NCI-H510A (cell line): ENCODE measurements around the gene HSD11B1.

Experiments used
- DNase-seq: peaks from one replicate; lab custom pipeline; 2025; lab: John Stamatoyannopoulos, UW

Gene HSD11B1

DNA sequence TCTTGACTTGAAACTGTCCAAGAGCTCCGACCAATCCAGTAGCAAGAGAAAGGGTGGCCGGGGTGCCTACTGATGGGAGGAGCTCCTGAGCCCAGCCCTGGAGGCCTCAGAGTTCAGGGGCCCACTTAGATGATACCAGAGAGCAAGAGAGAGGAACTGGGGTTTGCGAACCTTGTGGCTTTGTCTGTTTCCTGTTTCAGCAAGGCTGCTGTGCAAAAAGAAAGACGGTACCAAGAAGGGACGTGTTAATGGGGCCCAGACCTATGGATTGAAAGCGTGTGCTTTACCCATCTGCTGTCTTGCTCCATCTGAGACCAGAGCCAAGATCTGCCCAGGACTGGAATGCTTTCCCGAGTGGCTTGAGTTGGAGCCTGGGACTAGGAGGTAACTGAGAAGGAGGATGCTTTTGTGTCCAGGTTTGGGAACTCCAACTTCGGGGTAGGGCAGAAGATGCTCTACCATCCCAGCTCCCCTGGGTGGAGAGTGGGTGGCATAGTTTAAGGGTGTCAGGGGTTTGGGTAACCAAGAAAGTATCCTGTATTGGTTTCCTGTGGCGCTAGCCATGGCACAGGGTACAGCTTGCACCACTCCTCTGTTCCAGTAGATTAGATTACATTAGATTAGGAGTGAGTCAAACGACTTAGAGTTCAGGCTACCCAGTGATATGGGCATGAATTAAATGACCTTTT is 51.4 kb downstream of the HSD11B1 start, which contains the start of gene TRAF3IP3:
Gene TRAF3IP3, plus strand, starts transcription at position 128 of the 689 bp plus-strand sequence. CDS start 3,987 bp downstream, outside the sequence.
- DNase-seq, result no peak

DNA sequence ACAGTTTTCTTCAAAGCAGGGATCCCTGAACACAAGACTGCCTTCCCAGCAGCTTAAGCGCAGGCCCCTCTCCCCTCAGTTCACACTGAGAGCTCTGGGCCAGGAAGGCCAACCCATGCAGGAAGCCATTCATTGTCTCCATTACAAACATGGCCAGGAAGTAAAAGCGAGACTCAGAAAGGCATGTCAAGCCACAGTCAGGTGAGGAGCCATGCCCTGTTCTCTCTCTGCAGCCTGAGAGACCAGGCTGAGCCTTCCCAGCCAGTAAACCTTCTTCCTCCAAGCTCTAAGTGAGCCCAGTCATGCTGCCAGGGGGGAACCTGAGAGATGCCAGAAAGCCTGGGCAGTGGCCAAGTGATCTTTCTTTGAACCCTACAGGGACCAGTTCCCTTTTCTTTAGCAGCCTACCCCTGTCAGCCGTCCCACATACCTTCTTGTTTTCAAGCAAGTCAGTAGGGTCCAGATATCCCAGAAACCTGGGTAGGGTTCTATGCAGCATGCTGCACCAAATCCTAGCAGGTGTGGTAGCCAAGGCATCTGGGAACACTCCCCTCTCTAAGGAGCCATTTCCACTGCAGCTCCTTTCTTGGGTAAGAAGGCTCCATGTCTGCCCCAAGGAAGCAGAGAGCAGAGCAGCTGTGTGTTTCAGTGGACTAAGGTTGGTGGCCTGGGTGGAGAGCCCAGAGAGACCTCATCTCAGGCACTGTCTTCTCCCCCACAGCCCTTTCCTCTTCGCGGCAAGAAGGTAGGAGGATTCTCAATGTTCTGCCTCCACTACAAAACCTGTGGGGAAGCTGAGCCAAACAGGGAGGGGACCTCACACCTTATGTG is 52.2 kb downstream of the HSD11B1 start:
- no peak for DNase-seq

DNA sequence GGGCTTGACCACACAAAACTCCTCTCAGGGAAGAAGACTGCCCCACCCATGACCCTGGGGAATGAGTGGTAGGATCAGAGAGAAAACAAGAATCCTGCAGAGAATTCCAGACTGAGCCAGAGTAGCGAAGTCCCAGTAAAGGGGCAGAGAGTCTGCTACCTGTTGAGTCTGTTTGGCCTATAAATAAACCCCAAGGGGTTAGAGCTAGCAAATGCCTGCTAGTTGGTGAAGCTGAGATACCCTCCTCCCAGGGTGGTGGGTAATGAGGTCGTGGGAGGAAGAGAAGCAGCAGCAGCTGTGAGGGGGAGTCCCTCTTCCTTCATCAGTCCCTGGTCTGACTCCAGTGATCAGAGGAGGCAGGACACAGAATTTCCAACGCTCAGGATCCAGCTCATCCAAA is 53.8 kb downstream of the HSD11B1 start:
- no peak for DNase-seq

GRCh38 chr1:209759829-209760359 is 55.2 kb downstream of the HSD11B1 start:
- DNase-seq, result no peak

DNA sequence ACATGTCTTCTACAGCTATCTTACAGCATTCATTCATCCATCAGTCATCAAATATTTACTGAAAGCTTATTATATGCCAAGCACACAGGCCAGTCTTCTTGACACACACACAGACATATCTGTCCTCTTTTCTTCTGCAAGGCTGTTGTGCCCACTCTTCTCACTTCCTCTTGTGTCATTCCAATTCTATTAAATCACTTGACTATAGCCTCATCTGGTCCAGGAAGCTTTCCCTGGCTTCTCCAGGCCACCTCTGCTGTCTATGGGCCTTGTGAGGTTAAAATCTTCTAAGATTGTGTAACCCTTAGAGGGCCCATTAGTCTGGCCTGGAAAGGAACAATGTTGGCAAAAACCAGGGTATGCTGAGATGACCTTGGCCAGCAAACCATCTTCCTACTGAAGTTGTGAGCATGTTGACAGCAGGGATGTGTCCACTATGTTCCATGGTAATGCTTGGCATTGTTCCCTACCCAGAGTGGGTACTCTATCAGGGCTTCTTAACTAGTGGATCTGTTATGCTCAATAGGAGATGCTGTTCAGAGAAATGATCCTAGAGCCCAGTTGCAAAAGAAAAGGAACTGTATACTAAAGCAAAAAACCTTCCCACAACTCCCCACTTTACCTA is 56.5 kb downstream of the HSD11B1 start:
- no peak for DNase-seq

- DNase-seq, result no peak
Measured at GRCh38 chr1:209766051-209766450, 61.4 kb downstream of the HSD11B1 start.

GRCh38 chr1:209767096-209767495 is 62.5 kb downstream of the HSD11B1 start:
- DNase-seq, result no peak

DNA sequence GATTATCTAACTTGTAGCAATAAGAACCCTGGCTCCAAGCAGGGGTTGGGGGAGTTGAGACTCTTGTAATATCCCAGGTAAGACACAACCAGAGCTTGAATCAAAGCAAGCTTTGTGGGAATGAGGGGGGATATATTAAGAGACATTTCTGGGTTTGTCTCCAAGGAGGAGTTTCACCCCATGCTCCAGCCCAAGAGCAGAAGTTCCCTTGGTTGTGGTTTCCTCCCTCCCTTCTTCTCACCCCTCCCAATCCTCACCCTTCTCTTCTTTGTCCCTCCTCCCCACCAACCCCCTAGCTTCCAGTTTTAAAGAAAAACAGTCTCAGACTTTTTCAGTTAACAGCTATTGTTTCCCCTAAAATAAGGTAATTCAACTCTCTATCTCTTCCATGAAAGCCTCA is 63.1 kb downstream of the HSD11B1 start:
- no peak for DNase-seq

- no peak for DNase-seq
Measured at GRCh38 chr1:209768354-209768774, 63.7 kb downstream of the HSD11B1 start.

GRCh38 chr1:209769171-209769904 is 64.7 kb downstream of the HSD11B1 start:
- no peak for DNase-seq

- DNase-seq, result no peak
Measured at GRCh38 chr1:209769971-209770370, 65.3 kb downstream of the HSD11B1 start.

DNA sequence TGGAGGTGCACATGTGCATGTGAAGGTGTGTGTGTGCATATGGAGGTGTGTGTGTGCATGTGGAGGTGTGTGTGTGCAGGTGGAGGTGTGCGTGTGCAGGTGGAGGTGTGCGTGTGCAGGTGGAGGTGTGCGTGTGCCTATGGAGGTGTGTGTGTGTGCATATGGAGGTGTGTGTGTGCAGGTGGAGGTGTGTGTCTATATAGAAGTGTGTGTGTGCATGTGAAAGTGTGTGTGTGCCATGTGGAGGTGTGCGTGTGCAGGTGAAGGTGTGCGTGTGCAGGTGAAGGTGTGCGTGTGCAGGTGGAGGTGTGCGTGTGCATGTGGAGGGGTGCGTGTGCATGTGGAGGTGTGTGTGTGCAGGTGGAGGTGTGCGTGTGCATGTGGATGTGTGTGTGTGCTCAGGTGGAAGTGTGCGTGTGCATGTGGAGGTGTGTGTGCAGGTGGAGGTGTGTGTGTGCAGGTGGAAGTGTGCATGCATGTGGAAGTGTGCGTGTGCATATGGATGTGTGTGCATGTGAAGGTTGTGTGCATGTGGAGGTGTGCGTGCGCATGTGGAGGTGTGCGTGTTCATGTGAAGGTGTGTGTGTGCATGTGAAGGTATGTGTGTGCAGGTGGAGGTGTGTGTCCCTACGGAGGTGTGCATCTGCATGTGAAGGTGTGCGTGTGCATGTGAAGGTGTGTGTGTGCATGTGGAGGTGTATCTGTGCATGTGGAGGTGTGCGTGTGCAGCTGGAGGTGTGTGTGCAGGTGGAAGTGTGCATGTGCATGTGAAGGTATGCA is 66.2 kb downstream of the HSD11B1 start:
- DNase-seq, result no peak

DNA sequence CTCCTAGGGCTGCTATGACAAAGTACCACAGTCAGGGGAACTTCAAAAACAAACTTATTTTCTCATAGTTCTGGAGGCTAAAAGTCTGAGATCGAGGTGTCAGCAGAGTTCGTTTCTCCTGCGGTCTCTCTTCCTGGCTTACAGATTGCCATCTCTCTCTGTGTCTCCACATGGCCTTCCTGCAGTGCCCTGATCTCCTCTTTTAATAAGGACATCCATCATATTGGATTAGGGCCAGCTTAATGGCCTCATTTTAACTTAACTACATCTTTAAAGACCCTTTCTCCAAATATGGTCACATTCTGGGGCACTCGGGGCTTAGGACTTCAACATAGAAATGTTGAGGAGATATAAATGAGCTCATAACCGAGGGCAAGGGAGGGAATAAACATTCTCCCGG is 67.5 kb downstream of the HSD11B1 start:
- DNase-seq, result no peak

GRCh38 chr1:209774592-209774991 is 69.9 kb downstream of the HSD11B1 start:
- no peak for DNase-seq

DNA sequence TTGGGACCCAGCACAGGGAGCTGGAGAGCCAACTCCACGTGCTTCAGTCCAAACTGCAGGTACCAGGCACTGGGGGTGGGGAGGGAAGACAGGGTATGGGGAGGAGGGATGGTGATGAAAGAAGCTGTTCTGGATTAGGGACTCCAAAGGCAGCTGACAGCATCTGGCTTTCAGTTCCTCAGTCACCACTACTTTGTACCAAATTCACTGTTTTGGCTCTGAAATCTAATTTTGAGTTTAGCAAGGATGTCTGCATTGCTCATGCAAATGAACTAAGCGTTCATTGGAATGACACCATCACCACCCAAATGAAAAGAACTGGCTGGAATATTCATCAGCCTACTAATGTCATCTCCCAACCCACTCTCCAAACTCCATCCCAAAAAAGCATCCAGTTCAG is 71.0 kb downstream of the HSD11B1 start:
- DNase-seq, result no peak

GRCh38 chr1:209777587-209777986 is 72.9 kb downstream of the HSD11B1 start:
- DNase-seq, result no peak

DNA sequence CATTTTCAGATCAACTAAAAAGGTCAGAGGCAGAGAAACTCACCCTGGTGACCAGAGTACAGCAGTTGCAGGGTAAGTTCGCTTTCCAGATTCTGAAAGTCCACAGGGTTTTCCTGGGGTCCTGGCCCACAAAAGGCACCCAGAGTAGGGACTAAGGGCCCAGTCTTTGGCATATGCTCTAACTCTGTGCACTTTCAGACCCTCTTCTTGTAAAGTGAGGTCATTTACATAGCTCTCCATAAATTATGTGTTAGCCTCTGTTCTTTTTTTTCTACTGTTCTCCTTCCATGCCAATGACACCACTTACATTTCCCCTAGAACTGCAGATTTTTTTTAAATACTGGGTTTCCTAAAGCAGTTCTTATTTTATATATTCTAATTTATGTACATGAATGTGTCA is 73.5 kb downstream of the HSD11B1 start:
- DNase-seq, result no peak

DNA sequence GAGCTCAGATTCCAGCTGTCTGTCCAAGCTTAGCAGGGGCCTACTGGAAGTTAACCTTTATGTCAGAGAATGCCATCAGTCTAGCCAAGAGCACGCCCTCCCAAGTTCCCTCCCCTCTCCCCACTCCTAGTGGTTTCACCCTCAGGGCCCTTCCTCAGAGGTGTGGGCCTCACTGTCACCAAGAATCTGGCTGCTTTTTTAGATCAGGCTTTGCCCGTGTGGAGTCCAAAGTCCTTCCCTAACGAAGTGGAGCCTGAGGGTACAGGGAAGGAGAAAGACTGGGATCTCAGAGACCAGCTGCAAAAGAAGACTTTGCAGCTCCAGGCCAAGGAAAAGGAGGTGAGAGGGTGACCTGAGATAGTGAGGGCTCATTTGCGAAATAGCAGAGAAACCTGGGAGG is 75.6 kb downstream of the HSD11B1 start:
- DNase-seq, result no peak

- DNase-seq, result no peak
Measured at GRCh38 chr1:209783386-209783785, 78.7 kb downstream of the HSD11B1 start.
